Measurements from ENCODE around the gene KIF23. TPM values are rescaled to one million over a fixed set of nuclear protein-coding genes. Genes with fewer than 3 reads are reported as not detected.

KIF23 gene
- total and polyA plus RNA-seq, 2 experiments from 2014 or later: 52.9 to 103 TPM

- TF ChIP-seq ZNF462 (CRISPR knock-in tag; IDR thresholded peaks at IDR 0.05): no peak
- TF ChIP-seq EZH2 (IDR thresholded peaks at IDR 0.05; ENCODE audit: low read depth, unreplicated experiment): no peak
Measured at GRCh38 chr15:69408841-69409240, 5.3 kb upstream of the KIF23 start (continued).

GRCh38 chr15:69410248-69410874 is 3.8 kb upstream of the KIF23 start:
- DNase-seq (ENCODE audit: low spot score) (peak; percentile 67), ATAC-seq (peak; percentile 20)
- H3K27me3 Mint-ChIP-seq (ENCODE audit: insufficient read depth, low read depth, poor library complexity): no peaks in the 10 kb centered on the region
- H3K9me3 Mint-ChIP-seq: no peaks in the 10 kb centered on the region
- no peak overlapping the region for H3K4me2 ChIP-seq
- no peak overlapping the region for H3K4me3 ChIP-seq
- H3K4me3 Mint-ChIP-seq: no peak overlapping the region
- no peaks in the 10 kb centered on the region for H3K27me3 ChIP-seq (ENCODE audit: insufficient read depth)
- no peaks in the 10 kb centered on the region for H3K9me2 ChIP-seq (ENCODE audit: insufficient read depth)
- no peaks in the 10 kb centered on the region for H3F3A ChIP-seq (replicated peaks; ENCODE audit: low read depth)
- peaks cover 5% of the 10 kb centered on the region; the same call in 2 of the 3 replicates for H3K4me1 Mint-ChIP-seq
- peaks cover 2% of the 10 kb centered on the region; the same call in 1 of the 3 replicates for H3K36me3 Mint-ChIP-seq (ENCODE audit: low read depth)
- H3K27ac ChIP-seq (ENCODE audit: low read depth): no peak overlapping the region
- H3K36me3 ChIP-seq (ENCODE audit: insufficient read depth): no peaks in the 10 kb centered on the region
- no peaks in the 10 kb centered on the region for H4K20me1 ChIP-seq (replicated peaks; ENCODE audit: insufficient read depth)
- TF ChIP-seq ETS1 (IDR thresholded peaks at IDR 0.05): no peak
- TF ChIP-seq REST (IDR thresholded peaks at IDR 0.05; ENCODE audit: unreplicated experiment): no peak
- TF ChIP-seq POLR2AphosphoS5 (IDR thresholded peaks at IDR 0.05; ENCODE audit: low read depth): no peak
- TF ChIP-seq CTCF (conservative IDR thresholded peaks at IDR 0.05; ENCODE audit: low read depth in 2 of 2): peak; percentile 48 to 75
- TF ChIP-seq ZNF114 (CRISPR knock-in tag; IDR thresholded peaks at IDR 0.05): no peak
- H3K27ac Mint-ChIP-seq: no peak overlapping the region
- H3K4me1 ChIP-seq (ENCODE audit: insufficient read depth): no peaks in the 10 kb centered on the region; the same call in 1 of the 2 replicates
- H2AFZ ChIP-seq: no peak overlapping the region
- peaks cover 9% of the 10 kb centered on the region for H3K79me2 ChIP-seq (replicated peaks; ENCODE audit: insufficient read depth)

All from GM23338 (cell line).